HFF-Myc (cell line): ENCODE data around the gene ADAMTS8.

Experiments
- DNase-seq: peaks from one replicate; pipeline ENCODE4 v3.0.0-alpha.2; 2011; ENCODE audit warnings: low read depth; ENCODE audit errors: extremely low read depth
- H3K4me3 ChIP-seq: replicated peaks from 2 replicates; pipeline ENCODE4 v1.5.1; 2011; ENCODE audit warnings: low read depth, mild to moderate bottlenecking, control low read depth, low read length
- TF ChIP-seq, protein P1 (sequence below): IDR thresholded peaks from 2 replicates; pipeline ENCODE4 v1.5.1; 2012; ENCODE audit warnings: mild to moderate bottlenecking, low read depth, low read length, control low read depth; ENCODE audit errors: missing control alignments

The ADAMTS8 gene

DNA sequence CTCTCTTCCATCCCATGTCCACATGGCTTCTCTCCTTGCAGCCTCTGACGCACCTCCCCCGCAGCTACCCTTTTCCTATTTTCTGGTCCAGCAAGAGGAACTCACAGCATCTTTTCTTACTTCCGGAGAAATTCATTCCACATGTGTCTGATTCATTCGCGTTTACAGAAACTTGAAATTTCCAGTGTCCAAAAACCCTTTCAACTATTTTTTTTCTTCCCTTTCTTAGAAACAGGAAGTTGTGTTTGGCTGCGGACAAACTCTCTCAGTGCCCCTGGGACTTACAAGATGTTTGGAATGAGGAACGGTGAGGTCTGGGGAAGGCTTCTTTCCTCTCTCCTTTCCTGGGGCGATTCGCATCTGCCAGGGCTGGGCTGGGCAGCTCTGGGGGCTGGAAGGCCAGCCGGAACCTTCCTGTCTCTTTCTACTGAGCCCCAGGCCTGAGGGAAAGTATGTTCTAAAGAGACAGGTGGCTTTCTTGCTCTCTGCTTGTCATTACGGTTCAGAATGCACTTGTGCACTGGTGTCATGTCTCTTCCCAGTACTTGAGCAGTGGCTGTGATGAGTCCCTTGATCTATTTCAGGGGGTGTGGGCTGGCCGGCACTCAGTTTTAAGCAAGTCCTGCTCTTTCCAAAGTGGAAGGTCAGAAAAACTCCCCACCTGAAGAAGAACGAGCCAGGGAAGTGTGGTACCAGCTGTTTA, 27.5 kb downstream of the ADAMTS8 start:
- TF ChIP-seq, protein P1, sequence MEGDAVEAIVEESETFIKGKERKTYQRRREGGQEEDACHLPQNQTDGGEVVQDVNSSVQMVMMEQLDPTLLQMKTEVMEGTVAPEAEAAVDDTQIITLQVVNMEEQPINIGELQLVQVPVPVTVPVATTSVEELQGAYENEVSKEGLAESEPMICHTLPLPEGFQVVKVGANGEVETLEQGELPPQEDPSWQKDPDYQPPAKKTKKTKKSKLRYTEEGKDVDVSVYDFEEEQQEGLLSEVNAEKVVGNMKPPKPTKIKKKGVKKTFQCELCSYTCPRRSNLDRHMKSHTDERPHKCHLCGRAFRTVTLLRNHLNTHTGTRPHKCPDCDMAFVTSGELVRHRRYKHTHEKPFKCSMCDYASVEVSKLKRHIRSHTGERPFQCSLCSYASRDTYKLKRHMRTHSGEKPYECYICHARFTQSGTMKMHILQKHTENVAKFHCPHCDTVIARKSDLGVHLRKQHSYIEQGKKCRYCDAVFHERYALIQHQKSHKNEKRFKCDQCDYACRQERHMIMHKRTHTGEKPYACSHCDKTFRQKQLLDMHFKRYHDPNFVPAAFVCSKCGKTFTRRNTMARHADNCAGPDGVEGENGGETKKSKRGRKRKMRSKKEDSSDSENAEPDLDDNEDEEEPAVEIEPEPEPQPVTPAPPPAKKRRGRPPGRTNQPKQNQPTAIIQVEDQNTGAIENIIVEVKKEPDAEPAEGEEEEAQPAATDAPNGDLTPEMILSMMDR: no peak
- DNase-seq: no peak
- no peak overlapping the region; the same call in 1 of the 2 replicates for H3K4me3 ChIP-seq

DNA sequence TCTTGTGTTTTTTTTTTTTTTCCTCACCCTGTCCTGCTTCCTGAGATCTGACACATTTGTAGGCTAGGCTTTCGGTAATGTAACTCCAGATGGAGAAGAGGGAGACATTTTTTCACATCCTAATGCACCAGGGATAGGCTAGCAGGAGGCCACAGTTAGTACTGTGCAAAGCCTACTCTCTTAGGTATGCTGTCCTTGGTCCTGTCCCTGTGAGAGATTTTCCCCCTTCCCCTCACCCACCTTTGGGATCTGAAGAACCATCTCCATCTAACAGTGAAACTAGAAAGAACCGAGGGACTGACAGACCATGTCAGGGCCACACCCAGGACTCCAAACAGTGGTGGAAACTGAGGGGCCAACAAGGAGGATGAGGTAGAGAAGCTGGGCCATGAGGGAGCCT, 29.2 kb downstream of the ADAMTS8 start:
- no peak for DNase-seq
- no peak overlapping the region for H3K4me3 ChIP-seq
- TF ChIP-seq, protein P1: no peak

DNA sequence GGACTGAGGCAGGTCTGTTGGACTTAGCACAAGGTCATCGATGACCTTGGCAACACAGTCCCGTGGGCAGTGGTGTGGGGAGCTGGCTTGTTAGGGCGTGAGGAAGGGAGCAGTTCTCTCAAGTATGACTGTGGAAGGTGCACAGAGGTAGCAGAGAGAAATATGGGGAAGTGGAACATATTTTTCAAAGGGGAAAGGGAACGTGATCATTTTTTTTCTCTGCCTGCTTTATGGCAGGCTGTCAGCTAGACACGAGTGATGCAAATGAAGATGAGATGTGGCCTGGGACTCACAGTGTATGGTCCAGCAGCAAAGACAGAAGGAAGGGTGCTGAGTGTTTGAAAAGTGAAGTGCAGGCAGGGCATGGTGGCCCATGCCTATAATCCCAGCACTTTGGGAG, 30.6 kb downstream of the ADAMTS8 start:
- TF ChIP-seq, protein P1: no peak
- no peak overlapping the region for H3K4me3 ChIP-seq
- DNase-seq: no peak

DNA sequence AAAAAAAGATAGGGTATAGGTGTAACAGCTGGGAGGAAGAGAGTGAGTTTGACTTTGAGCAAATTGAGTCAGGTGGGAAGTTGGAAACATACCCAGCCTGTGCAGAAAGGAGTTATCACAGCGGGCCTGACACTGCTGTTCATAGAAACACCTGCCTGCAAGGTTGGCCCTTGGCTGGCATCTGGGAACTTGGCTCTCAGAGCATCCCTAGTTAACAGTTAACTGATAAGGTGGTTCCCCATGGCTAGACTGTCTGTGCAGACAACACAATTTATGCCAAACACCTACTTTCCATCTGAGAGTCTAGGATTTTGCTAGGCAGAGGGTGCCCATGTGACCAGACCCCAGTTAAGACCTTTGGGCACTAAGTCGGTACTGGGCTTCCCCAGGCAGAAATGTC, 31.4 kb downstream of the ADAMTS8 start:
- DNase-seq: no peak
- H3K4me3 ChIP-seq: no peak overlapping the region
- TF ChIP-seq, protein P1: no peak

DNA sequence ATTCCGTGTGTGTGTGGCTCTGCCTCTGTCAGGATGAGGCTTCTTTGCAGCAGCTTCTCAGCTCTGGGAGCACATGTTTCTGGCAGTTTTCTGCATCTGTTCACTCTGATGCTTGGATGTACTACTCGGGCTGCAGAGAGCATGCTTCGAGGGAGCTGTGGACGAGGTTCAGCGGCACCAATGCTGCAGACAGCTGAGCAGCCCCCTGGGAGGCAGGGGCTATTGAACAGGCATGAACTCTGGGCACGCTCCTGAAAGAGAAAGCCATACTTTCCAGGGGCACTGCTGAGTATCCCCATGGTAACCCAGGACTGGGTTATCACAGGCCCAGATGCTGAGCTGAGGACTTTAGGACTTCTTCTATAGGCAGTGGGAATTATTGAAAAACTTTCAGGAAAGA, 33.8 kb downstream of the ADAMTS8 start:
- H3K4me3 ChIP-seq: no peak overlapping the region
- TF ChIP-seq, protein P1: no peak
- DNase-seq: no peak

DNA sequence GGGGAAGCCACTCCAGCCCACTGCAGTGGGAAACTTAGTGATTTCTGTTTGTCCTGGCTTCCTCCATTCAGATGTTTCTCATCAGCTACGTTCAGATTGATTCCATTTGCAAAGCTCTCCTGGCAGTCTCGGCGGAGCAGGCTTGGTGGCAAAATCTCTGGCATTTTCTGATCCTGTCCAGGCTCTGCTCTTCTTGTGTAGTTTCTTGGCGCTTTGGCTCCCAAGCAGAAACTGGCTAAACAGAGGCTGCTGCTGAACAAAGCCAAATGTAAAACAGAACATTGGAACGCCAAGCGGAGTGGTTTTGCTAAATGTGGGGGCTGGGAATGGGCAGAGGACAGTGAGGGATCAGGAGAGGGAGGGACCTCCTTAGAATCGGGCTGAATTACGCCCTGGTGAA, 36.7 kb downstream of the ADAMTS8 start:
- no peak overlapping the region for H3K4me3 ChIP-seq
- no peak for DNase-seq
- TF ChIP-seq, protein P1: no peak
